Right ventricle myocardium inferior (tissue), 1 donor: ENCODE results near the gene SIAH2. TPM values are rescaled to one million over a fixed set of nuclear protein-coding genes. Genes with fewer than 3 reads are reported as not detected.

ENCODE experiments used
- ATAC-seq: fragments of 200-7000 bp; cut with Tn5 transposase; one replicate; pipeline ENCODE4 v1.9.1; 2020; ENCODE audit warnings: mild to moderate bottlenecking, moderate library complexity
- DNase-seq: peaks from one replicate; pipeline ENCODE4 v3.0.0; 2021; ENCODE audit errors: missing footprints
- intact Hi-C: fragments of 100-400 bp; cut with DNase I; formaldehyde crosslinking; loops from one replicate; pipeline ENCODE4 v1.11.0; 2022
- total RNA-seq: library from RNA; stranded (reverse); fragmentation: NEBNext Ultra II Directional; extraction: Animal tissue kit (Norgen Biotek cat#: 25700); gene quantifications from one replicate; pipeline ENCODE4 v1.2.1, GENCODE V29; 2021
- donor health status: DM: no; HTN: yes; CAD: no; lungs with severe emphysema.

SIAH2 gene
- total RNA-seq, 1 donor from 2014 or later = 20.6 TPM

DNA sequence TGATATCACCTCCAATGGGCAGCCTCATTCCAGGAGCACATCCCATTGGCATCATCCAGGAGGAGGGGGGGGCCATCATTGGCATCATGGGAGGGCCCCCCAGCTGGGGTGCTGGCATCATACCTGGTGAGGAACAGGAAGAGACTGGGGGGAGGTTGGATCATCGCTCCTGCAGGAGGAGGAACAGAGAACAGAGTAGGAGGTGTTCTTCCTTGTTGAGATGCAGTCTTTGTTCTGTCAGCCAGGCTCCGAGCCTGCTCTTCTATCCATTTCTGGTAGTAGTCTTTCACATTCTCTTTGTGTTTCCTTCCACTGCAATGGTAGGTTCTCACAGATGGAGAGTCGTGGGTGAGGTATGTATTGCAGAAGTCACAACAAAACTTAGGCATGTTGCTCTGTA is 42.5 kb downstream of the SIAH2 start:
- DNase-seq (no peak), ATAC-seq (no peak)
- intact Hi-C loops = loop anchor here (2.0 to 5.0 kb wide), 2 partner anchors 42 to 426 kb away; partner anchors contain the start of gene SIAH2

DNA sequence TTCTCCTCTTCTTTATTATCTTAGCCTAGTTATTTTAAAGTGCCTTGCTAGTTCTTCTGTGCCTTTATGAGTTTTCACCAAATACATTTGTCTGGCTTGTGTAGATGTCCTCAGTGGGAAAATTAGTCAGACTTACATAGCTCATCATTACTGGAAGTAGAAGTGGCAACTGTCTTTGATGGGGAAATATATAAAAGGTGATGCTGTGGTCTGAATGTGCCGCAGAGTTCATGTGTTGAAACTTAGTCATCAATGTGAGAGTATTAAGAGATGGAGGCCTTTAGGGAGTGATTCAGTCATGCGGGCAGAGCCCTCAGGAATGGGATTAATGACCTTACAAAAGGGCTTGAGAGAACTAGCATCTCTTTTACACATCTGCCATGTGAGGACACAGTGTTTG is 52.9 kb downstream of the SIAH2 start:
- DNase-seq (no peak), ATAC-seq (no peak)
- intact Hi-C loops = no loop called here

DNA sequence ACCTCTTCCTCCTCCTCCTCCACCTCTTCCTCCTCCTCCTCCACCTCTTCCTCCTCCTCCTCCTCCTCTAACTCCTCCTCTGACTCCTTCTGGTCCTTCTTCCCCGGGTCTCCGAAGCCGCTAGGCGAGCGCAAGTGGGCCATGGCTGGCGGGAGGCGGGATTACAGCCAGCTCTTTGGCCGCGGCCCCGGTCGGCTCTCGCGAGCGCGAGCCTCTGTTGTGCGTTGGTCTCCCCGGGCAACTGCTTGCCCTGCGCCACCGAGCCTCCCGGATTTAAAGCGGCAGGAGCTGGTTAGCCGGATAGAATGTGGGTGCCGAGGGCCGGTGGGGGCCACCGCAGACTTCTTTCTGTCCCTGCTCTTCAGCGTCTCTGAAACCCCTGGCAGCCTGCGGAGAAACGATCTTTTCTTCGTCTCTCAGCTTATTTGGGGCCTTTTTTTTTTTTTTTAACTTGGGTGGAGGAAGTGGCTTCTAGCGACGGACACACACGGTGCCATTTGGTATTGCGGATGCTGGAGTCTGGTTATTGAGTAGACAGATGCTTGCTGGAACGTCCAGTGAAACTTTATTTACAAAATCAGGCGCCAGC is 59.1 kb downstream of the SIAH2 start, which contains the start of gene ERICH6:
Gene ERICH6, minus strand, starts transcription at position 165 of the 589 bp plus-strand sequence. Its CDS starts 22 bp downstream, at position 143.
- intact Hi-C loops = loop anchor here (2.0 to 5.0 kb wide), 2 partner anchors 102 to 157 kb away; partner anchors contain the start of genes EIF2A, SELENOT and SERP1

DNA sequence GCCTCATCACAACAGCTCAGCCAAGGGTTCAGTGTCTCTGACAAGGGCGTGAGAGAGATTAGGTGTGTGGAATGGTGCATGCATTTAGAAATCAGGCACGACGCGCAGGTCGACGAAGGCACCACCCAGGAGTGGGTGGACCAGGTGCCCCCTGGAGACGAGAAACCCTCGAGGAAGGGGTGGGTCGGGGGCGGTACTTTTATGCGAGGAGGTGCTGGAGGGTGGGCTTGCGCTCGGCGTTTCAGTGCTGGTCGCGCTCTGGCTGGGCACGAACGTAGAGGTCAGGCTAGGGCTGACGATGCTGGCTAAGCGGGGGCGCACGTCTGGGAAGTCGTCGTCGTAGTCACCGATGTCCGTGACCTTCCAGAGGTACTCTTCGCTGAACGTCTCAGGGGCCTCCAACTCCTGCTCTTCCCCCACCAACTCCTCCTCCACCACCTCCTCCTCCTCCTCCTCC is 59.6 kb downstream of the SIAH2 start:
- intact Hi-C loops = loop anchor here (2.0 to 5.0 kb wide), 2 partner anchors 101 to 157 kb away; partner anchors contain the start of genes EIF2A, SELENOT and SERP1
- DNase-seq = peak; percentile 75
- peak; percentile 27 for ATAC-seq

More for the DNA sequence above, 59.1 kb downstream of the SIAH2 start, which contains the start of gene ERICH6:
- DNase-seq = peak; percentile 97
- peak; percentile 99 for ATAC-seq

DNA sequence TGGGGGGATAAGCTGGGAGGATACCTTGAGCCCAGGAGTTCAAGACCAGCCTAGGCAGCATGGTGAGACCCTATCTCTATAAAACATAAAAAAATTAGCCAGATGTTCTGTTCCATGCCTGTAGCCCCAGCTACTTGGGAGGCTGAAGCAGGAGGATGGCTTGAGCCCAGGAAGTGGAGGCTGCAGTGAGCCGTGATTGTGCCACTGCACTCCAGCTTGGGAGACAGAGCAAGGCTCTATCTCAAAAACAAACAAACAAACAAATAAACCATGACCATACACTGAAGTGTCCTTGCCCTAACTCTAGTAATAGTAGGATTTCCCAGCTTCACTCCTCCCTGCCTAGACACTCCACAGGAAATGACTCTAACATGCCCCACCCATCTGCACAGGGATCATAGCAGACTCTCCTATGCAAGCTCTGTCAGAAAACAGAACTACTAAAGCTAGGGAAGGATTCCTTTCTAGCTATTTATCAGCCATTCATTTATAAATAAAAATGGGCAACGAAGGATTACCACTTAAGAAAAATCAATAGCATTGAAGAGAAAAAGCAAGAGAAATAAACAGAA is 63.8 kb downstream of the SIAH2 start:
- intact Hi-C loops = no loop called here
- no peak for ATAC-seq
- no peak for DNase-seq

DNA sequence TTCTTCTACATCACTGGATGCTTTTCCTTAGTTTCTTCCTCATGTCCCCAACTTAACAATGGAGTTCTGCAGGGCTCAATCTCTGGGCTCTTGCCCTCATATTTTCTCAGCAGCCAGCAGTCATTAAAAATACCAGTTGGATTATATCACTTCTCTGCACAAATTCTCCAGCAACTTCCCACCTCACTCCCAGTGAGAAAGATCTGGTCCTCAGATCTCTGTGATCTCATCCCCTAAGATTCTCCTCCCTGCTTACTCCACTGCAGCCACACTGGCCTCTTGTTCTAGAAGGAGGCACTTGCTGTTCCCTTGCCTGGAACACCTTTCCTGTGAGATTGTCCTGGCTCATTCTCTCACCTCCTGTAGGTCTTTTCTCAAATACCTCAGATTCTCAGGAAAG is 65.3 kb downstream of the SIAH2 start:
- DNase-seq (no peak), ATAC-seq (no peak)
- intact Hi-C loops = no loop called here

DNA sequence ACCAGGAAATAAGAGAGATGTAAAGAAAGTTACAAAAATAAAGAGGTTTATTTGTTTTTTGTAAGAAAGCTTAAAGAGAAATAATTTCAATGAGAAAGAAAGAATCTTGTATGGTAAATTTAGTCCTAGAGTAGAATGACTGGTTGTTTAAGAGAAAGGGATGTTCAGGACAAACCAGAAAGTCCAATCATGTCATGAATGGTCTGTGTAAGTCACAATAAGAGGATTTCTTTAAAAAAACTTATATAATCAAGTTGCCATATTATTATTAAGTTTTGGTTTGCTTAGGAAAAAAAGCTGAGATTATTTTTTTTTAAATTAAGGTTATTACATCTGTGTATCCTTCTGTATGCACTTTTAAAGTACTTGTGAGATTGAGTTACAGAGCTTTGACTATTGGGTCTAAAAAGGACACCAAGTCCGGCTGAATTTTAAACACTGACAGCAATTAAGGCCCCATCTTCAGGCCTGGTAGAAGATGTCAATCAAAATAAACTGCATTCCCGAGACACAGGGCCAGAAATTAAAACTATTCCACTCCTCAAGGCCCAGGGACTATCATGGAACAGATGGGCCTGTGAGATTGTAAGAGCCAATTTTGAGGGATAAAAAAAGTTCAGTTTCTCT is 71.4 kb downstream of the SIAH2 start:
- ATAC-seq (no peak), DNase-seq (no peak)
- intact Hi-C loops = no loop called here

Other genes starting within 250 kb of the SIAH2 start
- gene SERP1, start 216.7 kb downstream of the SIAH2 start, total RNA-seq = 23.7 TPM
- 68.9 TPM for gene EIF2A, start 216.4 kb downstream of the SIAH2 start, total RNA-seq
- gene SELENOT, start 159.8 kb downstream of the SIAH2 start, total RNA-seq = 69.3 TPM
- not detected for gene ERICH6, start 59.2 kb downstream of the SIAH2 start, total RNA-seq
- not detected for gene MINDY4B, start 142.3 kb upstream of the SIAH2 start, total RNA-seq
- gene CLRN1, start 209.6 kb upstream of the SIAH2 start, total RNA-seq = not detected